GM12874 (cell line): Measurements from ENCODE around the gene RPP38.

Source experiments
- TF ChIP-seq, protein P1 (sequence below): IDR thresholded peaks from 2 replicates; pipeline ENCODE4 v1.5.1; 2011; ENCODE audit warnings: low read depth, mild to moderate bottlenecking, control low read depth, low read length, moderate library complexity; ENCODE audit not compliant: insufficient read depth

Gene RPP38

DNA sequence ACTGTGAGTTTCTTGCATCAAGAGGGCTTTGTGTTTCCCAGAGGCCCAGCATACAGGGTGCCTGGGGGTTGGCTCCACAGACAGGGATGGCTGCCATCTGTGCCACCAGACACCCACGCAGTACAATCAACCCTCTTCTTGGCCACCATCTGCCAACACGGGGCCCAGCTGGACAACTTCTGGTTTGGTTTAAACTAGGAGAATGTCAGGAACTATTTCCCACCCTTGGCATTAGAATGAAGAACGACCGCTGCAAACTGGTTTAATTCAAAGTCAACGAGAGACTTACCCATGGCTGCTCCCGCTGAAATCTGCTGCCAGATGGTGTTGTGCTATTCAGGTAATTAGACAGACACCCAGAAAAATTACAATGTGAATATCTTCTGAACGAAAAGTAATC is 43.5 kb downstream of the RPP38 start:
- TF ChIP-seq, protein P1, sequence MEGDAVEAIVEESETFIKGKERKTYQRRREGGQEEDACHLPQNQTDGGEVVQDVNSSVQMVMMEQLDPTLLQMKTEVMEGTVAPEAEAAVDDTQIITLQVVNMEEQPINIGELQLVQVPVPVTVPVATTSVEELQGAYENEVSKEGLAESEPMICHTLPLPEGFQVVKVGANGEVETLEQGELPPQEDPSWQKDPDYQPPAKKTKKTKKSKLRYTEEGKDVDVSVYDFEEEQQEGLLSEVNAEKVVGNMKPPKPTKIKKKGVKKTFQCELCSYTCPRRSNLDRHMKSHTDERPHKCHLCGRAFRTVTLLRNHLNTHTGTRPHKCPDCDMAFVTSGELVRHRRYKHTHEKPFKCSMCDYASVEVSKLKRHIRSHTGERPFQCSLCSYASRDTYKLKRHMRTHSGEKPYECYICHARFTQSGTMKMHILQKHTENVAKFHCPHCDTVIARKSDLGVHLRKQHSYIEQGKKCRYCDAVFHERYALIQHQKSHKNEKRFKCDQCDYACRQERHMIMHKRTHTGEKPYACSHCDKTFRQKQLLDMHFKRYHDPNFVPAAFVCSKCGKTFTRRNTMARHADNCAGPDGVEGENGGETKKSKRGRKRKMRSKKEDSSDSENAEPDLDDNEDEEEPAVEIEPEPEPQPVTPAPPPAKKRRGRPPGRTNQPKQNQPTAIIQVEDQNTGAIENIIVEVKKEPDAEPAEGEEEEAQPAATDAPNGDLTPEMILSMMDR = no peak

DNA sequence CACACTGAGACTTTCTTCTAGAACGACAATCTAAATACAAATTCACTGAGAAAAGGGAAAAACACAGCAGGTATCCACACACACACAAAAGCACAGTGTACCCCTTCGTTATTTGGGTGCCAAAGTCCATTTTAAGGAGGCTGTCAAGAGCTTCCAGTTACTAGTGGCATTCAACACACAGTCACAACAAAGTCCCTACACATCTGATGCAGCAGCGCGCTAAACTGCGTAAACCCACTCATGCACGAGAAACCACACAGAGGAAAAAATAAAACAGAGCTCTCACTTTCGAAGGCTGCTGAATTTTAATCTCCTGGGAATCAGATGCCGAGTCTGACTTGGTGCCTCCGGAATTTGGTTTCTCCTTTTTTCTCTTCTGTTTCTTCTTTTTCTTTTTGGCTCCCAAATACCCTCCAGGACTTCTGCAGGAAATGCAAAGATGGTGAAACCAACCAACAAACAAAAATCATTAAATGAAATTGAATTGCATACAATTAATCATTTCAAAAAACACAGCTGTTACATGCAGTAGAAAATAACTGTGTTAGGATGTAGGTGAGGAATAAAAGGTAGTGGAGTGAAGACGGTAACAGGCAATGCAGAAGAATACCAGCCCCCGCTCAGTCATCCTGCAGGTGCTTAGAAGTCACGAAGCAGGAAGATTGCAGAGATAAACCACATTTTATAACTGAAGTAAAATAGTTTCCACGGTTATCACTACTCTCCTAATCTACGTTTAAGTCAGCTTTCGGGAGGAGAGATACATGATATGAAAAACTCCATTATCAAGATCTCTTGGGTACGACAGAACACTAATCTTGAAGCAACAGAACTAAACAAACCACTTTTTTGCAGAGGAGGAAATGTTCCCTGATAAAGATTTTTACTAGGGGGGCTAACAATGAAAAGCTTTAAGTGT is 44.2 kb downstream of the RPP38 start:
- TF ChIP-seq, protein P1 = no peak

DNA sequence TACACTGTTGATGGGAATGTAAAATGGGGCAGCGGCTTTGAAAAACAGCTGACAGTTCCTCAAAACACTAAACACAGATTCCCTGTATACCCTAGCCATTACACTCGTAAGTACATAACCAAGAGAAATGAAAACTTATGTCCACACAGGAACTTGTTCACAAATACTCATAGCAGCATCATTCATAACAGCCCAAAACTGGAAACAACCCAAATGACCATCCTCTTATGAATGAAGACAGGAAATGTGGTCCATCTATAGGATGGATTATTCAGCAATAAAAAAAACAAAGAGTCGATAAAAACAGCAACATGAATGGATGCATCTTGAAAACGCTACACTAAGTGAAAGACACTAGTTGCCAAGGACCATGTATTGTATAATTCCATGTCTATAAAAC is 47.6 kb downstream of the RPP38 start:
- TF ChIP-seq, protein P1 = no peak

DNA sequence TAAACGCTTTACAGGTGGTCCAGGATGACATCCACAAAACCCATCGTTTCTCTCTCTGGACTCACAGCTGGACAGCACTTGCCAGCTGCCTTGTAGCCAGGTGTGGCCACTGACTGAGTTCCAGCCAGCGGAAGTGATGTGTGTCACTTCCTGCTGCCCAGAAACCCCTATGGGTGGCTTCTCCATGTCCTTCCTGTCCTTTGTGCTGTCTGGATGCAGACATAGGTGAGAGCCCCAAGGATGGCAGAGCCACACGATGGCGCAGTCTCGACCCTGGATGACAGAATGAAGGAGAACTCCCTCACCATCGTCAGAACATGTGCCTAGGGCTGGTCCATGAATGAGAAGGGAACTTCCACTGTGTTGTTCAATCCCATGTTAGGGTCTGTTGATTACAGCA is 49.2 kb downstream of the RPP38 start:
- TF ChIP-seq, protein P1 = no peak

DNA sequence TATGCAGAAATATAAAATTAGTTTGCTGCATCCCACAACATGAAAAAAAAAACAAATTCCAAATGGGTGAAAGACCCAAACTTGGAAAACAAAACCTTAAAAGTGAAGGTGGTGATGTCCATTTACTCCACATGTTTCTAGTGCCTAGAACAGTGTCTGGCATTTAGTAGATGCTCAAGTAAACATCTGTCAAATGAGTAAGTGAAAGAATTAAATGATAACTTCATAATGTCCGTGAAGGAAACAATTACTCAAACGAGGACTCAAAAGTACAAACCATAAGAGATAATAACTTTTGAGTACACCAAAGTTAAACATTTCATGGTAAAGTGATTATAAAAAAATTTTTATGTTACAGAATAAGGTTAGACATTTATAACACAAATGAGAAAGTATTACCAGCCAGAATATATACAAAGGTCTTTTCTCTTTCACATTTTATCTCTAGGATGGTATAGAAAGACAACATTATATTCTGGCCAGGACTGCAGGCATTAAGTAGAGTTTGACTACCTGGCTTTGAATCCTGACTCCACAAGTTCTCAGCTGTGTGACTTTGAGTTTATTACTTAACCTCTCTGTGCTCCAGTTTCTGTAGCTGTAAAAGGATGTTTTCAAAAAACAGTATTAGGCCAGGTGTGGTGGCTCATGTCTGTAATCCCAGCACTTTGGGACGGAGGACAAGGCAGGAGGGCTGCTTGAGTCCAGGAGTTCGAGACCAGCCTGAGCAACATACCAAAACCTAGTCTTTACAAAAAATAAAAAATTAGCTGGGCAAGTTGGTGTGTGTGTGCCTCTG is 50.6 kb downstream of the RPP38 start:
- TF ChIP-seq, protein P1 = no peak

DNA sequence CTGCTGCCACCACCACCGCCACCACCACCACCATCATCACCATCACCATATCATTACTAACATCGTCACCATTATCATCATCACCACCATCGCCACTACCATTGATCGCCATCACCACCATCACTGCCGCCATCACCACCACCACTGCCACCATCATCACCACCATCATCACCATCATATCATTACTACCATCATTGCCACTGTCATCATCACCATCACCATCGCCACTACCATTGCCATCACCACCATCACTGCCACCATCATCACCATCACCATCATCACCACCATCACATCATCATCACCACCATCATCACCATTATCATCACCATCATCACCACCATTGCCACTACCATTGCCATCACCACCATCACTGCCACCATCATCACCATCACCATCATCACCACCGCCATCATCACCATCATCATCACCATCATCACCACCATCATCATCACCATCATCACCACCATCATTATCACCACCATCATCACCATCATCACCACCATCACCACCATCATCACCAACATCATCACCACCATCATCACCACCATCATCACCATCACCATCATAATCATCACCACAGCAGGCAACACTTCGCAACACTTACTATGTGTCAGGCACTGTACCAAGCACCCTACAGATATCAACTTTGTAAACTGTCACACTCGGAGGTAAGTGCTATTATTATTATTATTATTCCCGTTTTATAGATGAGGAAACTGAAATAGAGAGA is 52.1 kb downstream of the RPP38 start:
- TF ChIP-seq, protein P1 = no peak

DNA sequence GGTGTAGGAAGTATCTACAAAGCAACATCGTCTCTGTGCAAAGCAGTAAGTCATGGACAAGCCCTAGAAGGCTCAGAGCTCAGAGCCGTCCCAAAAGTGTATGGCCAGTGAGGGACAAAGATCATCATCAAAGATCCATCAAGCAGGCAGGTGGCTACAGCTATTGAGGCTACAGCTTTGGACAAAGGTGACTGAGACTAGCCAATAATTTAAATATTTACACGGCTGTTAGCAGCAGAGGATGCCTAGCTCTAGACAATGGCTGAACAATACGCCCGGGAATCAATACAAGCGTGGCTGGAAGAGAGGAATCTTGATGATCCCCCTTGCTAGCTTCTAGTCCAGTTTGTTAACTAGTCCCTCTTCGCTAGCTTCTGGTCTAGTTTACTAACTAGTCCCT is 53.4 kb downstream of the RPP38 start:
- TF ChIP-seq, protein P1 = no peak
